Endothelial cell (in vitro differentiated cells): ENCODE results near the gene SYCP2L. TPM values are rescaled to one million over a fixed set of nuclear protein-coding genes. Genes with fewer than 3 reads are reported as not detected.

ENCODE experiments used
- DNase-seq: peaks from one replicate; pipeline ENCODE4 v3.0.0; 2021; ENCODE audit warnings: low spot score
- H3K27ac Mint-ChIP-seq: one replicate; pipeline ENCODE4 v1.8.0; 2021; ENCODE audit warnings: mixed read lengths, inconsistent platforms; ENCODE audit not compliant: unreplicated experiment
- H3K27me3 Mint-ChIP-seq: one replicate; pipeline ENCODE4 v1.8.0; 2021; ENCODE audit warnings: mild to moderate bottlenecking, moderate library complexity, mixed read lengths, inconsistent platforms; ENCODE audit not compliant: unreplicated experiment
- H3K36me3 Mint-ChIP-seq: one replicate; pipeline ENCODE4 v1.8.0; 2021; ENCODE audit warnings: mild to moderate bottlenecking, low read depth, mixed read lengths, inconsistent platforms; ENCODE audit not compliant: unreplicated experiment
- H3K4me1 Mint-ChIP-seq: one replicate; pipeline ENCODE4 v1.8.0; 2021; ENCODE audit warnings: mild to moderate bottlenecking, mixed read lengths, inconsistent platforms; ENCODE audit not compliant: unreplicated experiment
- H3K4me3 Mint-ChIP-seq: one replicate; pipeline ENCODE4 v1.8.0; 2021; ENCODE audit warnings: mild to moderate bottlenecking, mixed read lengths, inconsistent platforms; ENCODE audit not compliant: unreplicated experiment
- H3K9me3 Mint-ChIP-seq: one replicate; pipeline ENCODE4 v1.8.0; 2021; ENCODE audit warnings: mixed read lengths, inconsistent platforms; ENCODE audit not compliant: unreplicated experiment
- CTCF ChIP-seq: fragments of 200-600 bp; sonication (generic); IDR thresholded peaks from one replicate; pipeline ENCODE4 v1.5.0; 2021; ENCODE audit warnings: antibody characterized with exemption; ENCODE audit not compliant: unreplicated experiment
- total RNA-seq: library from RNA; stranded (reverse); fragmentation: NEBNext Ultra II Directional; extraction: Animal tissue kit (Norgen Biotek cat#: 25700); gene quantifications from one replicate; pipeline ENCODE4 v1.2.1, GENCODE V29; 2021; ENCODE audit not compliant: unreplicated experiment

The SYCP2L gene
- total RNA-seq, 1 donor from 2014 or later = 8.1 TPM

- no peaks in the 10 kb centered on the region for H3K36me3 Mint-ChIP-seq
- DNase-seq = no peak
- H3K4me3 Mint-ChIP-seq = no peak overlapping the region
- no peak overlapping the region for H3K27ac Mint-ChIP-seq
- no peak for TF ChIP-seq CTCF
- peaks cover 11% of the 10 kb centered on the region for H3K4me1 Mint-ChIP-seq
- H3K9me3 Mint-ChIP-seq = no peaks in the 10 kb centered on the region
- H3K27me3 Mint-ChIP-seq = no peaks in the 10 kb centered on the region
Observed at GRCh38 chr6:11021714-11022113, 134.9 kb downstream of the SYCP2L start.

- Mint-ChIP-seq H3K36me3 (no peaks in the 10 kb centered on the region), H3K27me3 (no peaks in the 10 kb centered on the region), H3K4me1 (peaks cover 11% of the 10 kb centered on the region), H3K9me3 (no peaks in the 10 kb centered on the region), H3K27ac (no peak overlapping the region), H3K4me3 (no peak overlapping the region)
- TF ChIP-seq CTCF = no peak
- no peak for DNase-seq
Observed at GRCh38 chr6:11023032-11023431, 136.2 kb downstream of the SYCP2L start.

Other genes with a start within 250 kb of the SYCP2L start
- gene C6orf52, start 192.4 kb upstream of the SYCP2L start, total RNA-seq = 1.6 TPM
- gene PAK1IP1, start 192.1 kb upstream of the SYCP2L start, total RNA-seq = 12.8 TPM
- gene TMEM14C, start 164.0 kb upstream of the SYCP2L start, total RNA-seq = 96.7 TPM
- 52.6 TPM for gene TMEM14B, start 139.2 kb upstream of the SYCP2L start, total RNA-seq
- gene MAK, start 48.5 kb upstream of the SYCP2L start, total RNA-seq = not detected
- not detected for gene GCM2, start 5.0 kb upstream of the SYCP2L start, total RNA-seq
- gene ELOVL2, start 157.3 kb downstream of the SYCP2L start, total RNA-seq = 0.31 TPM
- gene SMIM13, start 206.8 kb downstream of the SYCP2L start, total RNA-seq = 8.7 TPM
- not detected for gene ERVFRD-1, start 224.7 kb downstream of the SYCP2L start, total RNA-seq